ENCODE measurements around the gene PPP1R26.
"Not testable (repeated sequence)": the region's sequence is repeated elsewhere in the genome, so short reads cannot be mapped to it uniquely, and the experiment has no call there.

Gene PPP1R26

GRCh38 chr9:135533674-135534073 is 54.1 kb downstream of the PPP1R26 start:
- DNase-seq (no peak), ATAC-seq (ENCODE audit: insufficient read depth, low read depth) (no peak)
- Histone ChIP-seq H2AFZ (ENCODE audit: low read depth, low read length) (no peak overlapping the region), H3K4me3 (ENCODE audit: low read depth in 1 of 2, low read length in 2 of 2) (no peak overlapping the region), H3K27me3 (ENCODE audit: insufficient read depth, low read length, poor library complexity) (peaks cover 3% of the 10 kb centered on the region), H3K4me2 (ENCODE audit: insufficient read depth, low read length) (no peak overlapping the region), H3K9me3 (ENCODE audit: insufficient read depth, low read length, severe bottlenecking) (no peaks in the 10 kb centered on the region), H4K20me1 (ENCODE audit: insufficient read depth, low read length) (no peaks in the 10 kb centered on the region), H3K4me1 (ENCODE audit: insufficient read depth, low read length) (no peaks in the 10 kb centered on the region), H3K27ac (ENCODE audit: low read length) (no peak overlapping the region), H3K36me3 (ENCODE audit: insufficient read depth, low read length) (no peaks in the 10 kb centered on the region), H3K9ac (ENCODE audit: low read depth, low read length) (no peak overlapping the region), H3K79me2 (ENCODE audit: insufficient read depth, low read length) (no peaks in the 10 kb centered on the region)
- TF ChIP-seq EZH2 (IDR thresholded peaks at IDR 0.05; ENCODE audit: borderline replicate concordance, low read depth, low read length, severe bottlenecking), result no peak
- TF ChIP-seq, protein P1, sequence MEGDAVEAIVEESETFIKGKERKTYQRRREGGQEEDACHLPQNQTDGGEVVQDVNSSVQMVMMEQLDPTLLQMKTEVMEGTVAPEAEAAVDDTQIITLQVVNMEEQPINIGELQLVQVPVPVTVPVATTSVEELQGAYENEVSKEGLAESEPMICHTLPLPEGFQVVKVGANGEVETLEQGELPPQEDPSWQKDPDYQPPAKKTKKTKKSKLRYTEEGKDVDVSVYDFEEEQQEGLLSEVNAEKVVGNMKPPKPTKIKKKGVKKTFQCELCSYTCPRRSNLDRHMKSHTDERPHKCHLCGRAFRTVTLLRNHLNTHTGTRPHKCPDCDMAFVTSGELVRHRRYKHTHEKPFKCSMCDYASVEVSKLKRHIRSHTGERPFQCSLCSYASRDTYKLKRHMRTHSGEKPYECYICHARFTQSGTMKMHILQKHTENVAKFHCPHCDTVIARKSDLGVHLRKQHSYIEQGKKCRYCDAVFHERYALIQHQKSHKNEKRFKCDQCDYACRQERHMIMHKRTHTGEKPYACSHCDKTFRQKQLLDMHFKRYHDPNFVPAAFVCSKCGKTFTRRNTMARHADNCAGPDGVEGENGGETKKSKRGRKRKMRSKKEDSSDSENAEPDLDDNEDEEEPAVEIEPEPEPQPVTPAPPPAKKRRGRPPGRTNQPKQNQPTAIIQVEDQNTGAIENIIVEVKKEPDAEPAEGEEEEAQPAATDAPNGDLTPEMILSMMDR (IDR thresholded peaks at IDR 0.05; ENCODE audit: borderline replicate concordance, extremely low read depth, low read length, poor library complexity, severe bottlenecking), result no peak

GRCh38 chr9:135534192-135534711 is 54.7 kb downstream of the PPP1R26 start:
- H3K4me2 ChIP-seq (ENCODE audit: insufficient read depth, low read length); H3K79me2 ChIP-seq (ENCODE audit: insufficient read depth, low read length); H4K20me1 ChIP-seq (ENCODE audit: insufficient read depth, low read length); H3K4me1 ChIP-seq (ENCODE audit: insufficient read depth, low read length); H3K9ac ChIP-seq (ENCODE audit: low read depth, low read length); H3K9me3 ChIP-seq (ENCODE audit: insufficient read depth, low read length, severe bottlenecking); H3K27me3 ChIP-seq (ENCODE audit: insufficient read depth, low read length, poor library complexity); ATAC-seq (ENCODE audit: insufficient read depth, low read depth); DNase-seq; H3K4me3 ChIP-seq (ENCODE audit: low read depth in 1 of 2, low read length in 2 of 2); H3K36me3 ChIP-seq (ENCODE audit: insufficient read depth, low read length); H2AFZ ChIP-seq (ENCODE audit: low read depth, low read length); H3K27ac ChIP-seq (ENCODE audit: low read length): not testable (repeated sequence)

- not testable (repeated sequence) for ATAC-seq (ENCODE audit: insufficient read depth, low read depth); H2AFZ ChIP-seq (ENCODE audit: low read depth, low read length); H3K4me1 ChIP-seq (ENCODE audit: insufficient read depth, low read length); H3K27ac ChIP-seq (ENCODE audit: low read length); H3K27me3 ChIP-seq (ENCODE audit: insufficient read depth, low read length, poor library complexity); H4K20me1 ChIP-seq (ENCODE audit: insufficient read depth, low read length); DNase-seq; H3K36me3 ChIP-seq (ENCODE audit: insufficient read depth, low read length); H3K9me3 ChIP-seq (ENCODE audit: insufficient read depth, low read length, severe bottlenecking); H3K4me3 ChIP-seq (ENCODE audit: low read depth in 1 of 2, low read length in 2 of 2); H3K9ac ChIP-seq (ENCODE audit: low read depth, low read length); H3K79me2 ChIP-seq (ENCODE audit: insufficient read depth, low read length); H3K4me2 ChIP-seq (ENCODE audit: insufficient read depth, low read length)
Measured at GRCh38 chr9:135534826-135535225, 55.2 kb downstream of the PPP1R26 start.

- H3K4me3 ChIP-seq (ENCODE audit: low read depth in 1 of 2, low read length in 2 of 2); H4K20me1 ChIP-seq (ENCODE audit: insufficient read depth, low read length); H3K27ac ChIP-seq (ENCODE audit: low read length); H3K79me2 ChIP-seq (ENCODE audit: insufficient read depth, low read length); H3K27me3 ChIP-seq (ENCODE audit: insufficient read depth, low read length, poor library complexity); H3K4me2 ChIP-seq (ENCODE audit: insufficient read depth, low read length); ATAC-seq (ENCODE audit: insufficient read depth, low read depth); H3K9ac ChIP-seq (ENCODE audit: low read depth, low read length); H3K4me1 ChIP-seq (ENCODE audit: insufficient read depth, low read length); H3K9me3 ChIP-seq (ENCODE audit: insufficient read depth, low read length, severe bottlenecking); DNase-seq; H2AFZ ChIP-seq (ENCODE audit: low read depth, low read length); H3K36me3 ChIP-seq (ENCODE audit: insufficient read depth, low read length): not testable (repeated sequence)
Measured at GRCh38 chr9:135535631-135536030, 56.0 kb downstream of the PPP1R26 start.

DNA sequence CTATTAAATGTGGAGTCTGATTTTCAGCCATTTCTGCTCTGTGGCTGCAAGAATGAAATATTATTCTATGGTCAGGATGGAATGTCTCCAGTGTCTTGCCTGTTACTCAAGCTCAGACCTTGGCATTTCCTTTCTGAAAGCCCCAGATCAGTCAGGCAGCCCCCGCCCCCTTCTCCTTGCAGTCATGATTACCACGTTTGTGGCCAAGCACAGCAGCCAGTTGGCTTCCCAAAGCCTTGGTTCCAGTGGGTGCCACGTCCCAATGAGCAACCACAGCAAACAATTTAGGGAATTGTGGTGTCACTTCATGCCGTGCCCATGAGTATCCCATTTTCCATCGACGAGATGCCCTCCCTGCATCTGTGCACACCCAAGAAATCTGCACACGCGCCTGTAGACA is 56.6 kb downstream of the PPP1R26 start:
- Histone ChIP-seq H2AFZ (ENCODE audit: low read depth, low read length) (no peak overlapping the region), H3K27ac (ENCODE audit: low read length) (no peak overlapping the region), H4K20me1 (ENCODE audit: insufficient read depth, low read length) (no peaks in the 10 kb centered on the region), H3K4me1 (ENCODE audit: insufficient read depth, low read length) (no peaks in the 10 kb centered on the region), H3K4me3 (ENCODE audit: low read depth in 1 of 2, low read length in 2 of 2) (no peak overlapping the region), H3K36me3 (ENCODE audit: insufficient read depth, low read length) (no peaks in the 10 kb centered on the region), H3K79me2 (ENCODE audit: insufficient read depth, low read length) (no peaks in the 10 kb centered on the region), H3K27me3 (ENCODE audit: insufficient read depth, low read length, poor library complexity) (peaks cover 3% of the 10 kb centered on the region), H3K9me3 (ENCODE audit: insufficient read depth, low read length, severe bottlenecking) (no peaks in the 10 kb centered on the region), H3K4me2 (ENCODE audit: insufficient read depth, low read length) (no peak overlapping the region), H3K9ac (ENCODE audit: low read depth, low read length) (no peak overlapping the region)
- DNase-seq (no peak), ATAC-seq (ENCODE audit: insufficient read depth, low read depth) (no peak)
- TF ChIP-seq EZH2 (IDR thresholded peaks at IDR 0.05; ENCODE audit: borderline replicate concordance, low read depth, low read length, severe bottlenecking), result no peak
- TF ChIP-seq, protein P1 (IDR thresholded peaks at IDR 0.05; ENCODE audit: borderline replicate concordance, extremely low read depth, low read length, poor library complexity, severe bottlenecking), result no peak
